Activated naive CD4-positive, alpha-beta T cell treated with anti-CD3 and anti-CD28 coated beads for 36 hours (primary cell): ENCODE results near the gene PALD1. TPM values are rescaled to one million over a fixed set of nuclear protein-coding genes. Genes with fewer than 3 reads are reported as not detected.
A peak's percentile ranks its signal among the peaks of the same experiment; 100 is the strongest.

Experiments used
- CTCF ChIA-PET: fragments of 350-600 bp; sonication (Branson Sonifier 250); formaldehyde crosslinking; loops from one replicate; lab custom pipeline; 2021; ENCODE audit warnings: antibody characterized with exemption; lab: Charles Lee
- DNase-seq: peaks from one replicate; pipeline ENCODE4 v3.0.0-alpha.2; 2020
- H3K27ac Mint-ChIP-seq: one replicate; pipeline ENCODE4 v1.8.0; 2021; ENCODE audit warnings: mild to moderate bottlenecking, mixed read lengths
- H3K27me3 Mint-ChIP-seq: one replicate; pipeline ENCODE4 v1.8.0; 2021; ENCODE audit warnings: low read depth, mixed read lengths
- H3K36me3 Mint-ChIP-seq: one replicate; pipeline ENCODE4 v1.8.0; 2021; ENCODE audit warnings: low read depth, mixed read lengths
- H3K4me1 Mint-ChIP-seq: one replicate; pipeline ENCODE4 v1.8.0; 2021; ENCODE audit warnings: low read depth, mixed read lengths
- H3K4me3 Mint-ChIP-seq: one replicate; pipeline ENCODE4 v1.8.0; 2021; ENCODE audit warnings: mild to moderate bottlenecking, moderate library complexity, mixed read lengths
- H3K9me3 Mint-ChIP-seq: one replicate; pipeline ENCODE4 v1.8.0; 2021; ENCODE audit warnings: mixed read lengths
- intact Hi-C: fragments of 100-400 bp; cut with micrococcal nuclease; formaldehyde crosslinking; loops from one replicate; pipeline ENCODE4 v1.15.1; 2023
- total RNA-seq, 2 experiments: library from RNA; stranded (reverse); gene quantifications; one replicate each; pipeline ENCODE4 v1.2.3, GENCODE V29; 2021

PALD1 gene
- total RNA-seq, 2 experiments from 2014 or later: 0.69 TPM

GRCh38 chr10:70557876-70558275, 79.3 kb downstream of the PALD1 start:
- Mint-ChIP-seq H3K9me3 (no peaks in the 10 kb centered on the region), H3K4me3 (no peak overlapping the region), H3K27ac (no peak overlapping the region)

GRCh38 chr10:70558295-70558694, 79.7 kb downstream of the PALD1 start:
- CTCF ChIA-PET: interaction anchor here (0.6 to 3.9 kb wide), 6 partner anchors 30 to 281 kb away, joined by 3 to 12 read pairs (median 4); no protein-coding TSS in a partner anchor
- H3K4me3 Mint-ChIP-seq: no peak overlapping the region

More at GRCh38 chr10:70557876-70558275, 79.3 kb downstream of the PALD1 start:
- H3K4me1 Mint-ChIP-seq: peaks cover 11% of the 10 kb centered on the region
- DNase-seq: no peak
- no peaks in the 10 kb centered on the region for H3K27me3 Mint-ChIP-seq
- H3K36me3 Mint-ChIP-seq: no peaks in the 10 kb centered on the region
- CTCF ChIA-PET: interaction anchor here (3.9 kb wide), 1 partner anchor 201 kb away, joined by 12 read pairs; no protein-coding TSS in a partner anchor
- intact Hi-C loops: loop anchor here (2.0 to 5.0 kb wide), 3 partner anchors 99 to 729 kb away; no protein-coding TSS in a partner anchor

GRCh38 chr10:70558871-70559810, 80.6 kb downstream of the PALD1 start:
- Mint-ChIP-seq H3K36me3 (no peaks in the 10 kb centered on the region), H3K27me3 (no peaks in the 10 kb centered on the region), H3K4me1 (peaks cover 11% of the 10 kb centered on the region), H3K9me3 (no peaks in the 10 kb centered on the region), H3K4me3 (peak overlapping the region; percentile 69), H3K27ac (no peak overlapping the region)
- CTCF ChIA-PET: interaction anchor here (0.6 to 3.9 kb wide), 16 partner anchors 9 to 280 kb away, joined by 3 to 12 read pairs (median 3); no protein-coding TSS in a partner anchor
- DNase-seq: peak; percentile 81
- intact Hi-C loops: loop anchor here (1.0 to 5.0 kb wide), 4 partner anchors 98 to 728 kb away; no protein-coding TSS in a partner anchor

More at GRCh38 chr10:70558295-70558694, 79.7 kb downstream of the PALD1 start:
- Mint-ChIP-seq H3K27ac (no peak overlapping the region), H3K4me1 (peaks cover 11% of the 10 kb centered on the region), H3K27me3 (no peaks in the 10 kb centered on the region), H3K9me3 (no peaks in the 10 kb centered on the region), H3K36me3 (no peaks in the 10 kb centered on the region)
- no peak for DNase-seq
- intact Hi-C loops: loop anchor here (2.0 to 5.0 kb wide), 3 partner anchors 99 to 729 kb away; no protein-coding TSS in a partner anchor

- Mint-ChIP-seq H3K4me1 (peaks cover 11% of the 10 kb centered on the region), H3K36me3 (no peaks in the 10 kb centered on the region), H3K9me3 (no peaks in the 10 kb centered on the region), H3K27me3 (no peaks in the 10 kb centered on the region), H3K27ac (no peak overlapping the region), H3K4me3 (no peak overlapping the region)
- CTCF ChIA-PET: interaction anchor here (0.6 to 3.9 kb wide), 4 partner anchors 8 to 244 kb away, joined by 3 to 12 read pairs (median 4); no protein-coding TSS in a partner anchor
- no peak for DNase-seq
- intact Hi-C loops: loop anchor here (1.0 to 5.0 kb wide), 4 partner anchors 97 to 727 kb away; no protein-coding TSS in a partner anchor
These were observed 81.3 kb downstream of the PALD1 start for GRCh38 chr10:70559861-70560260.

- intact Hi-C loops: no loop called here
These were observed 82.0 kb downstream of the PALD1 start for GRCh38 chr10:70560511-70560941.

GRCh38 chr10:70561070-70561469, 82.5 kb downstream of the PALD1 start:
- Mint-ChIP-seq H3K4me1 (peaks cover 11% of the 10 kb centered on the region), H3K36me3 (no peaks in the 10 kb centered on the region), H3K4me3 (no peak overlapping the region), H3K27ac (no peak overlapping the region), H3K27me3 (no peaks in the 10 kb centered on the region), H3K9me3 (no peaks in the 10 kb centered on the region)
- intact Hi-C loops: no loop called here
- CTCF ChIA-PET: interaction anchor here (0.9 to 3.9 kb wide), 2 partner anchors 56 to 198 kb away, joined by 3 to 12 read pairs; no protein-coding TSS in a partner anchor
- DNase-seq: no peak

More at GRCh38 chr10:70560511-70560941, 82.0 kb downstream of the PALD1 start:
- H3K27ac Mint-ChIP-seq: no peak overlapping the region
- no peaks in the 10 kb centered on the region for H3K9me3 Mint-ChIP-seq
- CTCF ChIA-PET: interaction anchor here (0.9 to 3.9 kb wide), 2 partner anchors 57 to 198 kb away, joined by 3 to 12 read pairs; no protein-coding TSS in a partner anchor
- no peak for DNase-seq
- H3K27me3 Mint-ChIP-seq: no peaks in the 10 kb centered on the region
- no peak overlapping the region for H3K4me3 Mint-ChIP-seq
- H3K36me3 Mint-ChIP-seq: no peaks in the 10 kb centered on the region
- H3K4me1 Mint-ChIP-seq: peaks cover 11% of the 10 kb centered on the region

- no peaks in the 10 kb centered on the region for H3K9me3 Mint-ChIP-seq
- DNase-seq: no peak
- H3K4me1 Mint-ChIP-seq: peaks cover 11% of the 10 kb centered on the region
- no peak overlapping the region for H3K27ac Mint-ChIP-seq
- intact Hi-C loops: no loop called here
- no peak overlapping the region for H3K4me3 Mint-ChIP-seq
- CTCF ChIA-PET: interaction anchor here (3.9 kb wide), 1 partner anchor 197 kb away, joined by 12 read pairs; no protein-coding TSS in a partner anchor
- H3K27me3 Mint-ChIP-seq: no peaks in the 10 kb centered on the region
- no peaks in the 10 kb centered on the region for H3K36me3 Mint-ChIP-seq
These were observed 83.0 kb downstream of the PALD1 start for GRCh38 chr10:70561558-70561957.

GRCh38 chr10:70562036-70562755, 83.6 kb downstream of the PALD1 start:
- no peak for DNase-seq
- Mint-ChIP-seq H3K4me1 (peaks cover 11% of the 10 kb centered on the region), H3K9me3 (no peaks in the 10 kb centered on the region), H3K4me3 (no peak overlapping the region), H3K27ac (no peak overlapping the region), H3K27me3 (no peaks in the 10 kb centered on the region), H3K36me3 (no peaks in the 10 kb centered on the region)
- intact Hi-C loops: no loop called here
- CTCF ChIA-PET: no interaction called here

GRCh38 chr10:70563230-70563629, 84.7 kb downstream of the PALD1 start:
- H3K27ac Mint-ChIP-seq: no peak overlapping the region
- no peaks in the 10 kb centered on the region for H3K9me3 Mint-ChIP-seq
- H3K36me3 Mint-ChIP-seq: no peaks in the 10 kb centered on the region
- DNase-seq: no peak
- CTCF ChIA-PET: no interaction called here
- intact Hi-C loops: no loop called here
- no peaks in the 10 kb centered on the region for H3K27me3 Mint-ChIP-seq
- H3K4me3 Mint-ChIP-seq: no peak overlapping the region
- peaks cover 11% of the 10 kb centered on the region for H3K4me1 Mint-ChIP-seq

- CTCF ChIA-PET: no interaction called here
- H3K9me3 Mint-ChIP-seq: no peaks in the 10 kb centered on the region
- H3K4me3 Mint-ChIP-seq: no peak overlapping the region
- intact Hi-C loops: no loop called here
- no peaks in the 10 kb centered on the region for H3K27me3 Mint-ChIP-seq
- no peak overlapping the region for H3K27ac Mint-ChIP-seq
- peaks cover 4% of the 10 kb centered on the region for H3K4me1 Mint-ChIP-seq
- no peaks in the 10 kb centered on the region for H3K36me3 Mint-ChIP-seq
- no peak for DNase-seq
These were observed 85.7 kb downstream of the PALD1 start for GRCh38 chr10:70564113-70564725.

GRCh38 chr10:70564901-70565351, 86.4 kb downstream of the PALD1 start:
- no peaks in the 10 kb centered on the region for H3K27me3 Mint-ChIP-seq
- DNase-seq: no peak
- no peaks in the 10 kb centered on the region for H3K36me3 Mint-ChIP-seq
- intact Hi-C loops: no loop called here
- H3K27ac Mint-ChIP-seq: no peak overlapping the region
- CTCF ChIA-PET: no interaction called here
- no peak overlapping the region for H3K4me3 Mint-ChIP-seq
- H3K4me1 Mint-ChIP-seq: peaks cover 2% of the 10 kb centered on the region
- no peaks in the 10 kb centered on the region for H3K9me3 Mint-ChIP-seq
